Caco-2 (cell line): ENCODE results near the gene CD74. TPM values are rescaled to one million over a fixed set of nuclear protein-coding genes. Genes with fewer than 3 reads are reported as not detected.

Experiments used
- BruUV-seq: library from RNA; stranded (reverse); fragments of 400-500 nt; replicated peaks from 2 replicates; lab custom pipeline; 2021; lab: Mats Ljungman, UMichigan
- CTCF ChIA-PET: fragments of 300-600 bp; sonication (Branson Sonifier 250); formaldehyde crosslinking; loops from one replicate; lab custom pipeline; 2022; ENCODE audit warnings: antibody characterized with exemption; lab: Charles Lee
- POLR2A ChIA-PET: fragments of 300-600 bp; sonication (Branson Sonifier 250); formaldehyde crosslinking; loops from one replicate; lab custom pipeline; 2022; ENCODE audit warnings: antibody characterized with exemption; lab: Charles Lee
- DNase-seq, 2 experiments: peaks; one replicate each; pipeline versions ENCODE4 v3.0.0 to v3.0.0-alpha.2; 2020 to 2022
- H3K27me3 ChIP-seq: replicated peaks from 2 replicates; pipeline ENCODE4 v1.6.0; 2011; ENCODE audit warnings: low read length; ENCODE audit not compliant: control insufficient read depth, insufficient read depth
- H3K36me3 ChIP-seq: 2 replicates; pipeline ENCODE4 v1.5.1; 2011; ENCODE audit warnings: low read length; ENCODE audit not compliant: control insufficient read depth, insufficient read depth
- H3K4me1 ChIP-seq: fragments of 250-450 bp; sonication (Bioruptor Pico); 2 replicates; pipeline ENCODE4 v1.5.1; 2020; ENCODE audit warnings: mild to moderate bottlenecking
- H3K4me3 ChIP-seq: 2 replicates; pipeline ENCODE4 v1.5.1; 2011; ENCODE audit warnings: low read depth, mild to moderate bottlenecking, control low read depth, low read length
- H3K9me3 ChIP-seq: fragments of 250-450 bp; sonication (Bioruptor Pico); 2 replicates; pipeline ENCODE4 v1.5.1; 2020; ENCODE audit warnings: mild to moderate bottlenecking, moderate library complexity
- H3K27ac Mint-ChIP-seq: one replicate; pipeline ENCODE4 v1.8.0; 2022; ENCODE audit warnings: mixed read lengths; ENCODE audit not compliant: unreplicated experiment
- H3K27me3 Mint-ChIP-seq: one replicate; pipeline ENCODE4 v1.8.0; 2022; ENCODE audit warnings: mixed read lengths; ENCODE audit not compliant: insufficient read depth, unreplicated experiment
- H3K36me3 Mint-ChIP-seq: one replicate; pipeline ENCODE4 v1.8.0; 2022; ENCODE audit warnings: mild to moderate bottlenecking, mixed read lengths; ENCODE audit not compliant: insufficient read depth, unreplicated experiment
- H3K4me1 Mint-ChIP-seq: one replicate; pipeline ENCODE4 v1.8.0; 2022; ENCODE audit warnings: low read depth, mixed read lengths; ENCODE audit not compliant: unreplicated experiment
- H3K4me3 Mint-ChIP-seq: one replicate; pipeline ENCODE4 v1.8.0; 2022; ENCODE audit warnings: mild to moderate bottlenecking, moderate library complexity, mixed read lengths; ENCODE audit not compliant: unreplicated experiment
- H3K9me3 Mint-ChIP-seq: one replicate; pipeline ENCODE4 v1.8.0; 2022; ENCODE audit warnings: mixed read lengths; ENCODE audit not compliant: unreplicated experiment
- CTCF ChIP-seq, 2 experiments: fragments of 200-600 bp in 1 of 2; IDR thresholded peaks; 1 replicate in 1 of 2; 2 replicates in 1 of 2; pipeline versions ENCODE4 v1.5.1 to v1.8.0; 2011 to 2022; ENCODE audit warnings: antibody characterized with exemption in 1 of 2, control low read depth in 1 of 2, inconsistent platforms in 1 of 2, low read depth in 1 of 2, low read length in 1 of 2, mild to moderate bottlenecking in 1 of 2, moderate library complexity in 1 of 2; ENCODE audit not compliant: insufficient read depth in 1 of 2, severe bottlenecking in 1 of 2, unreplicated experiment in 1 of 2
- intact Hi-C: fragments of 100-400 bp; cut with micrococcal nuclease; formaldehyde crosslinking; loops from one replicate; pipeline ENCODE4 v1.10.0; 2022; ENCODE audit not compliant: unreplicated experiment
- total RNA-seq: library from RNA; stranded (reverse); gene quantifications from 2 replicates; pipeline ENCODE4 v1.2.3, GENCODE V29; 2022

Gene CD74
- total RNA-seq, 1 experiment from 2014 or later = 59.3 TPM

- Mint-ChIP-seq H3K4me3 (peak overlapping the region; percentile 89), H3K4me1 (peaks cover 8% of the 10 kb centered on the region), H3K36me3 (peaks cover 61% of the 10 kb centered on the region), H3K9me3 (no peaks in the 10 kb centered on the region), H3K27me3 (no peaks in the 10 kb centered on the region), H3K27ac (peak overlapping the region; percentile 99)
- BruUV-seq = TSS peak; percentile 73
- intact Hi-C loops = no loop called here
- TF ChIP-seq CTCF (IDR thresholded peaks at IDR 0.05; ENCODE audit: insufficient read depth in 1 of 2, low read depth in 1 of 2, low read length in 1 of 2, severe bottlenecking in 1 of 2, unreplicated experiment in 1 of 2) = no peak
- Histone ChIP-seq H3K27me3 (no peaks in the 10 kb centered on the region), H3K4me3 (peak overlapping the region; percentile 66), H3K4me1 (0 out of 2 replicates have a peak, but pooled peaks cover 4% of the 10 kb centered on the region), H3K36me3 (peaks cover 20% of the 10 kb centered on the region), H3K9me3 (no peaks in the 10 kb centered on the region)
- ChIA-PET CTCF (interaction anchor here (1.2 to 1.6 kb wide), 3 partner anchors 9 to 62 kb away, joined by 4 to 12 read pairs (median 6); no protein-coding TSS in a partner anchor), POLR2A (interaction anchor here (0.6 to 1.6 kb wide), 9 partner anchors 9 to 1091 kb away, joined by 3 to 6 read pairs (median 3); partner anchors contain the start of genes CD74, DCTN4 and PCYOX1L)
- peak in 1 of 2 experiments; percentile 10 for DNase-seq
Measured at GRCh38 chr5:150448952-150449516, 36.3 kb upstream of the CD74 start.

- no TSS peak for BruUV-seq
- Histone ChIP-seq H3K36me3 (peaks cover 20% of the 10 kb centered on the region), H3K27me3 (no peaks in the 10 kb centered on the region), H3K4me1 (0 out of 2 replicates have a peak, but pooled peaks cover 4% of the 10 kb centered on the region), H3K4me3 (peak overlapping the region; percentile 66), H3K9me3 (no peaks in the 10 kb centered on the region)
- ChIA-PET CTCF (no interaction called here), POLR2A (no interaction called here)
- no peak for TF ChIP-seq CTCF (IDR thresholded peaks at IDR 0.05; ENCODE audit: insufficient read depth in 1 of 2, low read depth in 1 of 2, low read length in 1 of 2, severe bottlenecking in 1 of 2, unreplicated experiment in 1 of 2)
- Mint-ChIP-seq H3K27ac (peak overlapping the region; percentile 99), H3K27me3 (no peaks in the 10 kb centered on the region), H3K9me3 (no peaks in the 10 kb centered on the region), H3K36me3 (peaks cover 68% of the 10 kb centered on the region), H3K4me3 (peak overlapping the region; percentile 89), H3K4me1 (peaks cover 8% of the 10 kb centered on the region)
- intact Hi-C loops = no loop called here
- DNase-seq = no peak
Measured at GRCh38 chr5:150448334-150448733, 35.6 kb upstream of the CD74 start.

GRCh38 chr5:150447188-150447587 lies 34.5 kb upstream of the CD74 start:
- 0 out of 2 replicates have a peak, but pooled peaks cover 4% of the 10 kb centered on the region for H3K4me1 ChIP-seq
- H3K36me3 Mint-ChIP-seq = peaks cover 79% of the 10 kb centered on the region
- ChIA-PET POLR2A (no interaction called here), CTCF (no interaction called here)
- no peaks in the 10 kb centered on the region for H3K9me3 Mint-ChIP-seq
- H3K27me3 ChIP-seq = no peaks in the 10 kb centered on the region
- no peak for DNase-seq
- no TSS peak for BruUV-seq
- peaks cover 8% of the 10 kb centered on the region for H3K4me1 Mint-ChIP-seq
- no peak for TF ChIP-seq CTCF (IDR thresholded peaks at IDR 0.05; ENCODE audit: insufficient read depth in 1 of 2, low read depth in 1 of 2, low read length in 1 of 2, severe bottlenecking in 1 of 2, unreplicated experiment in 1 of 2)
- intact Hi-C loops = no loop called here
- peaks cover 20% of the 10 kb centered on the region for H3K36me3 ChIP-seq
- no peaks in the 10 kb centered on the region for H3K9me3 ChIP-seq
- H3K27ac Mint-ChIP-seq = no peak overlapping the region
- no peak overlapping the region for H3K4me3 ChIP-seq
- peak overlapping the region; percentile 89 for H3K4me3 Mint-ChIP-seq
- no peaks in the 10 kb centered on the region for H3K27me3 Mint-ChIP-seq
